Measurements from ENCODE around the gene PGM5. TPM values are rescaled to one million over a fixed set of nuclear protein-coding genes. Genes with fewer than 3 reads are reported as not detected.

PGM5 gene
- total RNA-seq, 2 donors from 2014 or later: 0.16 to 0.40 TPM

DNA sequence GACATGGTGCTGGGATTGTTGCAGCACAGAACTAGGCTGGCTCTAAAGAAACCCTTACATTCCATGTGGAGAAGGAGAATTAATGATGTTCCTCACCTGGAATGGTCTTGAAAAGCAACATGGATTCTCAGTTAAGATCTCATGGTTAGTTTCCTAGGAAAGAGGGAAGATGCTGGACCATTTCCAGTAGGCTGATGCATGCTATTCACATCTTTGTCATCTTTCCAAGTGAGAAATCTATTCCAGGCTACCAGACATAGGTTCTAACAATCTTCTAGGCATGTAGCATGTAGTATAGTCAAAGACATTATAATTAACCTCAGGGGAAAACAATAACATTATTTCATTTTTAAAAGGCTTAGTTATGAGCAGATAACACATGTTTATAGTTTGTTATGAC lies 139.9 kb downstream of the PGM5 start:
- no peak overlapping the region for H3K27ac Mint-ChIP-seq
- no peak overlapping the region for H3K4me3 Mint-ChIP-seq
- peaks cover 3% of the 10 kb centered on the region for H3K4me1 Mint-ChIP-seq
- peaks cover 63% of the 10 kb centered on the region for H3K27me3 Mint-ChIP-seq
- no peak for ATAC-seq
- H3K36me3 Mint-ChIP-seq (ENCODE audit: low read depth): no peaks in the 10 kb centered on the region
- H3K9me3 ChIP-seq (ENCODE audit: control insufficient read depth, low read length, poor library complexity, severe bottlenecking): no peaks in the 10 kb centered on the region
- DNase-seq: no peak

DNA sequence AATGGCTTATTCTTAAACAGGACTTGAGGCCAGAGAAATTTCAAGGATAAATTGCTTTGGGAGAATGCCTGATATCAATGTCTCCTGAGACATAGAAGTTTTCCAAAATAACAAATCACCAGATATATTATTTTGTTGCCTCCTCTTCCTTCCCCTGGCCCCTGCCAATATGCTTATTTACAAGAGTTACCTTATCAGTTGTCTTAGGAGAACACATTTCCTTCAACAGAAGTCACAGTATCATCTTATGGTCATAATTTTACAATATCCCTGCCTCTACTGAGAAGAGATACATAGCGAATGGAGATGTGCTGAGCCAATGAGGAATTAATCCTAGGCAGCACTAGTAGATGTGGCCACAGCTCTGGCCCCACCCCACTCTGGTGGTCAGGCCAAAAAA lies 141.2 kb downstream of the PGM5 start:
- DNase-seq (no peak), ATAC-seq (no peak)
- Mint-ChIP-seq H3K27ac (no peak overlapping the region), H3K4me3 (no peak overlapping the region), H3K27me3 (peaks cover 55% of the 10 kb centered on the region), H3K4me1 (peaks cover 3% of the 10 kb centered on the region), H3K36me3 (ENCODE audit: low read depth) (no peaks in the 10 kb centered on the region)
- H3K9me3 ChIP-seq (ENCODE audit: control insufficient read depth, low read length, poor library complexity, severe bottlenecking): no peaks in the 10 kb centered on the region

DNA sequence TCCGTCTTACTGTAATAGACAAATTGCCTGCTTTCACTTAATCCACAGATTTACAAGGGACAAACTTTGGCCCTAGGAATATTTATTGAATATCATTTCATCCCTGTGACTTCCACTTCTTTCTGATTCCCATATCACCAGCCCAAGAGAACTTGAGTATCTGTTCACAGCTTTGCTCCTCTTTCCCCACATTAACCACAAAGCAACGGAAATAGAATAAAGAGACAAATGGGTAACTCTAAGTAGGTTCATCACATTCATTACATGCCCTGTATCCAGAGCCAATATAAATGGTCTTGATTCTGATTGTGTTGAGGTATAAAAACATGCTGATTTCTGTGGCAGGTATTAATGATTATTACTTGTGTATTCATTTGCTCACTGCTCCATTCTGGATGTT lies 142.4 kb downstream of the PGM5 start:
- Mint-ChIP-seq H3K4me1 (peaks cover 3% of the 10 kb centered on the region), H3K36me3 (ENCODE audit: low read depth) (no peaks in the 10 kb centered on the region), H3K27ac (no peak overlapping the region), H3K27me3 (peaks cover 57% of the 10 kb centered on the region), H3K4me3 (no peak overlapping the region)
- DNase-seq (no peak), ATAC-seq (no peak)
- no peaks in the 10 kb centered on the region for H3K9me3 ChIP-seq (ENCODE audit: control insufficient read depth, low read length, poor library complexity, severe bottlenecking)

DNA sequence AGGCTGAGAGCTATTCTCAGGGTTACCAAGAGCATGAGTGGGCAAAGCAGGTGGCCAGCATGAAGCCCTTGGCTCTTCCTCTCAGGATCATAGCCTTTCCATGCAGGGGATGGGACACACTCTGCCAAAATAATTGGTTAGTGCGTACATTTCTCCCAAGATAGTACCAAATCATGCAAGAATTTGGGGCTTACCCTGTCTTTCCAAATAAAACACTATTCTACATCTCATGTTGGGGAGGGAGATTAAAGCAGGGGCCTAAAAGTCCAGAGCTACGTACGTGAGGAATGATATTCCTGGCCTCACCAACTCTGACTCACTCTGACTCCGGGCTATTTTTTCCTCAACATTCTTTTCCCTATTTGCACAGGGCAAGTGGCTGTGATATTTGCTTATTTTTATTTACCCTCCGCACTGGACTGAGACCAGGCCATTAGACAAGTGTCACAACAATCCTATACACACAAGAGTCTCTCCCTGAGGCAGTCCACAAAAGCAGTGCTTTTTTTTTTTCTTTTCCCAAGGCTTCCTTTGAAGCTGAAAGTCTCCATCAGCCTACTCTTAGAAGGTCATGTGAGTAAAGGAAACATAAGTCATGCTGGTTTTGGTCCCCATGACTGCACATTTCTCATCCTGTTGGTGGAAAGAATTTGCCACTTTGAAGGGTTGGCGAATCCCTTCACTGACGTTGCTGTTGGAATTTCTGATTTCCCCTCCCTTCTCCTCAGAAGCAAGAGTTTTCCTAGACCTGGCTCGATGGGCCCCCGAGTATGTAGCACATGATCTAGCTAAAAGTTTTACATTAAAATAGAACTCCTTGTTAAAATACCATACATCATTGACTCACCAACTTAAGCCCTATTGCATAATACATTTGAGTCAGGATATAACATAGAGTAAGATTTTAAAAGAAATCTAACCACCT lies 144.3 kb downstream of the PGM5 start:
- no peak for ATAC-seq
- Mint-ChIP-seq H3K4me1 (peaks cover 3% of the 10 kb centered on the region), H3K27ac (no peak overlapping the region), H3K36me3 (ENCODE audit: low read depth) (peaks cover 2% of the 10 kb centered on the region), H3K27me3 (peaks cover 58% of the 10 kb centered on the region), H3K4me3 (no peak overlapping the region)
- no peaks in the 10 kb centered on the region for H3K9me3 ChIP-seq (ENCODE audit: control insufficient read depth, low read length, poor library complexity, severe bottlenecking)
- DNase-seq: no peak

DNA sequence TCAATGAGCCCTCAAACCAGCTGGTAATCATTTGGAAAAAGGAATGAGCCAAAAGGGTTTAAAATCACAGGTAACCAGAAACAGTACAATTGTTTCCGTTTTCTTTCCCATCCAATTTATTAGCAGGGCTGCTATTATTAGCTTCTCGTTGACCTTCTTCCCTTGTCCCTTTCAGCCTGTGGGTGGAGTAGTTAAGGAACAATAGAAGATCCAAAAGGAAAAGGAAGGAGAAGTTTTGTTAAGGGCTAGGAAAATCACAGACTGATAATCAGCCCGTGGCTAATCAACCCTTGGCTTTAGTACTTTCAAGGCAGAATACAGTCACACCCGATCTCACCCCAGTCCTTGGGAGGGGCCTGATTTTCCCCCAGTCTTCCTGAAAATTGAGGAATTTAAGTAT lies 145.9 kb downstream of the PGM5 start:
- peaks cover 2% of the 10 kb centered on the region for H3K36me3 Mint-ChIP-seq (ENCODE audit: low read depth)
- H3K27ac Mint-ChIP-seq: no peak overlapping the region
- peaks cover 3% of the 10 kb centered on the region for H3K4me1 Mint-ChIP-seq
- DNase-seq (no peak), ATAC-seq (no peak)
- H3K9me3 ChIP-seq (ENCODE audit: control insufficient read depth, low read length, poor library complexity, severe bottlenecking): no peaks in the 10 kb centered on the region
- no peak overlapping the region for H3K4me3 Mint-ChIP-seq
- H3K27me3 Mint-ChIP-seq: peaks cover 44% of the 10 kb centered on the region

DNA sequence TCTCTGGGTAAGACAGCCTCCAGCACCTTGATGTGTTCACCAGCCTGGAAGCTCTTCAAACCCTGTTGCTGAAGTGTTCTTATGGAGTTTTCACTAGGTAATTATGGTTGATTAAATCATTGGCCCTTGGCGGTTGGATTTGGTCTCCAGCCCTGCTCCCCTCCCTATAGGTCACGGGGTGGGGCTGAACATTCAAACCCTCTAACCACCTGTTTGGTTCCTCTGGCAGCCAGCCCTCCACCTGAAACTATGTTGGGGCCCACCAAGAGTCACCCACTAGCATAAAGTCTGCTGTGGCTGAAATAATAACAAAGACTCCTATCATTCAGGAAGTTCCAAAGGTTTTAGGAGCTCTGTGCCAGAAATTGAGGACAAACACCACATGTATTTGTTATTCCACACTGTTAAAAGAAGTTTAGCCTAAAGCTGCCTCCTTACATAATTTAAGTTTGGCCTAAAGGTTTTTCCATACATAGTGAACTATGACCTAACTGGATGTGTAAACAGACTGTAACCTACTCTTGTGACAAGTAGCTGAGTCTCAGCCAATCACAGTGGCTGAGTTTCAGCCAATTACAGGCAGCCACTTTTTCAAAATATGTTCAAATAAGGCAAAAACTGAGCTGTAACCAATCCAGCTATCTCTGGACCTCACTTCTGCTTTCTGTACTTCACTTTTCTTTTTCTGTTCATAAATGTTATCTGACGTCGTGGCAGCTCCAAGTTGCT lies 149.4 kb downstream of the PGM5 start:
- no peaks in the 10 kb centered on the region for H3K4me1 Mint-ChIP-seq
- DNase-seq (no peak), ATAC-seq (no peak)
- no peak overlapping the region for H3K4me3 Mint-ChIP-seq
- H3K27me3 Mint-ChIP-seq: peaks cover 30% of the 10 kb centered on the region
- H3K9me3 ChIP-seq (ENCODE audit: control insufficient read depth, low read length, poor library complexity, severe bottlenecking): no peaks in the 10 kb centered on the region
- H3K36me3 Mint-ChIP-seq (ENCODE audit: low read depth): peaks cover 2% of the 10 kb centered on the region
- H3K27ac Mint-ChIP-seq: no peak overlapping the region

DNA sequence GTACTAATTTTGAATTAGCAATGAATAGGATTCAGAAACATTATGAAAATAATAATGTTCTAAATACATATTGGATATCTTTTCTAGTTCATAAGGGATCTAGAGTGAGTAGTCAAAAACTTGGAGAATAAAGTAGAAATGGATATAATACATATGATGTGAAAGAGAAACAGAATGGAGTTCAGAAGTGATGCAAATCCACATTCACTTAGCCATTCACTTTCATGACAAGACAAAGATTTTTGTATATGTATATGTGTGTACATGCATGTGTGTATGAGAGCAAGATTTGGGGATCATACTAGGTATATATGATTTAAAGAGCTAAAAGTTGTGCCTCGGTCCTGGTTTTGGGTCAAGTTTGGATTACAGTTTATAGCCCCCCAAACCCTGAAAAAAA lies 150.1 kb downstream of the PGM5 start:
- DNase-seq: no peak
- Mint-ChIP-seq H3K4me3 (no peak overlapping the region), H3K36me3 (ENCODE audit: low read depth) (peaks cover 2% of the 10 kb centered on the region), H3K4me1 (no peaks in the 10 kb centered on the region), H3K27ac (no peak overlapping the region), H3K27me3 (peaks cover 26% of the 10 kb centered on the region)
- no peak for ATAC-seq
- no peaks in the 10 kb centered on the region for H3K9me3 ChIP-seq (ENCODE audit: control insufficient read depth, low read length, poor library complexity, severe bottlenecking)

DNA sequence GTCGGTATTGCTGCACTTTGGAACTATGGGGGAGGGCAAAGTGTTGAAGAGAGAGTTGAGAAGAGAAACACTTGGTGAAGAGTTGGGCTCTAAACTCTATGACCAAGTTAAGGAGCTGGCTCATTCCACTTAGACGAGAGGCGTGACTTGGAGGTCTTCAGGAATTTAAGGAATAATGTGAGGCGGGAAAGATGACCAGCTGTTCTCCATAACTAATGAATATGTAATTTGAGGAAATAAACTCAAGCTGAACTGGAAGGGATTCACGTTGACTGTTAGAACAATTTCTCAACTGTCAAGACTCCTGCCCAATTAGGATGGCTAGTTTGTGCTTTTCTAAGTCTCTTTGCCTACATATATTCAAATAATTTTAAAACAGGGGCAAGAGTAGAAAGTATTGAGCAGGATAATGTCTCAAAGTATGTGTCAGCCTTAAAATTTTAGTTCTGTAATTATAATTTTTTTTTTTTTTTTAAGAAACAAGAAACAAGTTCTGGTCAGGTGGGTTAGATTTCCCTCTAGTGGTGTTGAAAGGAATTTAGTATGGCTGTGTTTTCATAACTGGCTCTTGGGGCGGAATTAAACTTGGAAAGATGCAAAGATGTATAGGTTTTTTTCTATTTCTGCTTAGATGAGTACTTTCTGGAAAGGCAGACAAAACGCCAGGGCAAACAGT lies 150.9 kb downstream of the PGM5 start:
- Mint-ChIP-seq H3K4me1 (no peaks in the 10 kb centered on the region), H3K27me3 (peaks cover 25% of the 10 kb centered on the region), H3K4me3 (no peak overlapping the region), H3K36me3 (ENCODE audit: low read depth) (peaks cover 2% of the 10 kb centered on the region), H3K27ac (no peak overlapping the region)
- no peak for DNase-seq
- ATAC-seq: no peak
- H3K9me3 ChIP-seq (ENCODE audit: control insufficient read depth, low read length, poor library complexity, severe bottlenecking): no peaks in the 10 kb centered on the region

DNA sequence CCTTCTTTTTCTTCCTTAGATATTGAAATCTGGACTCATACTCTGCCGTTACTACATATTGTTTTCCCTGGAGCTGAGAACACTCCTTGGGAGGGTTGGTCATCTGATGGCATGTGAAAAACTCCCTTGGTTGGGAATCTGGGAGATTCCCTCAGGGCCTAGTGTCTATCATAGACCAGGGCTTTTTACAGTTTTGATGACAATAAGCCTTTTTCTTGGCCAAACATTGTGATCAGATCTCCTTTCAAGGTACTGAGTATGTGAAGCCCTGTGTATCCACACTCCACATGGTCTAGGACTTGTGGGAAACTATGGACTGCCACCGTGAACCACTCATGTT lies 151.4 kb downstream of the PGM5 start:
- DNase-seq: no peak
- no peak overlapping the region for H3K4me3 Mint-ChIP-seq
- peaks cover 20% of the 10 kb centered on the region for H3K27me3 Mint-ChIP-seq
- no peaks in the 10 kb centered on the region for H3K9me3 ChIP-seq (ENCODE audit: control insufficient read depth, low read length, poor library complexity, severe bottlenecking)
- H3K4me1 Mint-ChIP-seq: no peaks in the 10 kb centered on the region
- H3K36me3 Mint-ChIP-seq (ENCODE audit: low read depth): peaks cover 2% of the 10 kb centered on the region
- no peak overlapping the region for H3K27ac Mint-ChIP-seq
- no peak for ATAC-seq

DNA sequence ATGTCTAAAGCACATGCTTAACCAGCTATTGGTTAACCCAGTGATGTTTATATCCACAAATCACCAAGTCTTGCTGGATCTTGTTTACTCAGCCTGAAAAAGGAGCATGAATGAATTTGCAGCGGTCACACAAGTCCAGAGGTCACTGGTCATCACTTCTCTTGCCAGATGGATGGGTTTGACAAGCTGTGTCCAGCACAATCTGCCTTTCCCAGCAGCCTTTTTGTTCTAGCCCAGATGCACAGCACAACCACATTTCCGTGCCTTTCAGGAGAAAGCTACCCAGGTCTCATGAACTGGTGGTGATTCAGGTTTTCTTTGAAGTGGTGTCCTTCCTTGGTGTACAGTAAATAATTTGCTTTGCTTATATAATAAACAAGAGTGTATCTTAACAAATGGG lies 152.1 kb downstream of the PGM5 start:
- ATAC-seq: no peak
- Mint-ChIP-seq H3K27me3 (peaks cover 14% of the 10 kb centered on the region), H3K36me3 (ENCODE audit: low read depth) (peaks cover 2% of the 10 kb centered on the region), H3K4me3 (no peak overlapping the region), H3K4me1 (no peaks in the 10 kb centered on the region), H3K27ac (no peak overlapping the region)
- no peak for DNase-seq
- H3K9me3 ChIP-seq (ENCODE audit: control insufficient read depth, low read length, poor library complexity, severe bottlenecking): no peaks in the 10 kb centered on the region

DNA sequence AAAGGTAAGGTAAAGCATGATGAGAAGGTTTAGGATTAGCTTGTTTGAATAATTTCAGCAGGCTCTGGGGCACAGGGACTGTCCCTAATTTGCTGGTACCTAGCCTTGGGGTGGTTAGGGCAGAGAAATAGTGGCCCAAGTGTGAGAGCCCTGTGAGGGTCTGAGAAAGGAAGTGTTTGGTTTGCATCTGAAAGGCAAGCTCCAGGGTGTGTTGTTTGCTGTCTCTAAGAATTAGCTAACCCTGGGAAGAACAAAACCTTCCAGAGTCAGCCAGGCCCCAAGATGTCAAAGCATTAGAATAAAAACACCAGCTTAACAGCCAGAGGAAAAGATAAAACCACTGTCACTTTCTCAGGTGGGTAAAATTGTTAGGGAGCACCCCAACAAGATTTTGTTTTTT lies 153.3 kb downstream of the PGM5 start:
- no peaks in the 10 kb centered on the region for H3K36me3 Mint-ChIP-seq (ENCODE audit: low read depth)
- H3K27me3 Mint-ChIP-seq: peaks cover 10% of the 10 kb centered on the region
- DNase-seq (no peak), ATAC-seq (no peak)
- H3K27ac Mint-ChIP-seq: no peak overlapping the region
- H3K9me3 ChIP-seq (ENCODE audit: control insufficient read depth, low read length, poor library complexity, severe bottlenecking): no peaks in the 10 kb centered on the region
- H3K4me3 Mint-ChIP-seq: no peak overlapping the region
- H3K4me1 Mint-ChIP-seq: no peaks in the 10 kb centered on the region

DNA sequence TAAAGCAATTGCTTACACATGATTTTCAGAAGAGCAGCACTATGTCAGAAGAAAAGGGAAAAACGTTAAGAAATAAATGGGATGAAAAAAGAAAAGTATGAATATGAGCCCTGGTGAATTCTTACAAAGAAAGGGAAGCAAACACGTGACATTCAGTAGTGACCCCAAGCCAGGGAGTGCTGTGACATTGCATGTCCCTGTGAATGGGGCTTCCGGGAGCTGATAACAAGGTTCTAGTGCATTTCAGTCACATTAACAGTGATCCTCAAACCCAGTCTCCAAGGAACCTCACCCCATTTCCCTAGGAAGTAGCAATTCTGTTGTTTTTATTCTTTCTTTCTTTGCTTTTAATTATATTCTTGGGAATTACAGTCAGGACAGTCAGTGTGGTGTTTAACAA lies 157.0 kb downstream of the PGM5 start:
- Mint-ChIP-seq H3K36me3 (ENCODE audit: low read depth) (no peaks in the 10 kb centered on the region), H3K27me3 (peaks cover 13% of the 10 kb centered on the region), H3K4me3 (no peak overlapping the region), H3K4me1 (no peaks in the 10 kb centered on the region), H3K27ac (no peak overlapping the region)
- no peaks in the 10 kb centered on the region for H3K9me3 ChIP-seq (ENCODE audit: control insufficient read depth, low read length, poor library complexity, severe bottlenecking)
- no peak for DNase-seq
- ATAC-seq: no peak

DNA sequence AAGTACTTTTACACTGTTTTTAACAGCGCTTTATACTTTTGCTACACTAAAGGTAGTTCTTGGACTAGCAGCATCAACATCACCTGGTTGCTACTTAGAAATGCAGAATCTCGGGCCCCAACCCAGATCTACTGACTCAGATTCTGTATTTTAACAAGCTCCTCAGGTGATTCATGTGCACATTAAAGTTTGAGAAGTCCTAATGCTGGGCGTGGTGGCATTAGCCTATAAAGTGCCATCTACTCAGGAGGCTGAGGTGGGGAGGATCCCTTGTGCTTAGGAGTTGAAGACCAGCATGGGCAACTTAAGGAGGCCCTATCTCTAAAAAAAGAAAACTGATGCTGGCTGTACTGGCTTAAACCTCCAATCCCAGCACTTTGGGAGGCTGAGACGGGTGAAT lies 157.6 kb downstream of the PGM5 start:
- H3K9me3 ChIP-seq (ENCODE audit: control insufficient read depth, low read length, poor library complexity, severe bottlenecking): no peaks in the 10 kb centered on the region
- Mint-ChIP-seq H3K27me3 (peaks cover 13% of the 10 kb centered on the region), H3K4me3 (no peak overlapping the region), H3K36me3 (ENCODE audit: low read depth) (no peaks in the 10 kb centered on the region), H3K27ac (no peak overlapping the region), H3K4me1 (no peaks in the 10 kb centered on the region)
- no peak for DNase-seq
- ATAC-seq: no peak

Data from T-helper 17 cell (primary cell).